Measurements from ENCODE around the gene KCNJ8. TPM values are rescaled to one million over a fixed set of nuclear protein-coding genes. Genes with fewer than 3 reads are reported as not detected.

The KCNJ8 gene
- total and polyA plus RNA-seq, 2 of the 8 experiments (the other 6 are each of a cell fraction or from before 2014, with no cell fraction given), result 0.48 to 1.4 TPM

DNA sequence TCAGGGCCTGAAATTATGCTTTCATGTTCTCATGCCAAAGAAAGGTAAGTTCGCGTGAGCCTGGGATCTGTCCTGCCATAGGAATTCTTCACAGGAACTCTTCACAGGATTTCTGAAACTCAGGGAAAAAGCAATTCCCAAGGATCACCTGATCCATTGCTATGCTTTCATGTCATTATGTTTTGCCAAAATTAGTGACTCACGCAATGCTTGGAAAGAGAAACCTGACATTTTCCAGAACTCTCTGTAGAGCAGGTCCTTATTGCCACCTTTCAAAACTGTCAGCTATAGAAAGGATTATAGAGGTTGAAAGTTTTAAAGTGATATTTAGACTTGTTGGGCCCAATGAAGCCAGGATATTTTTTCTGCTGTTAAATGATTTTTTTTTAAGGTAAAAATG lies 6.3 kb upstream of the KCNJ8 start (continued):
- no peak for TF ChIP-seq PHF8 (conservative IDR thresholded peaks at IDR 0.05; ENCODE audit: low read depth, low read length)
